DOHH2 (cell line): ENCODE measurements around the gene ELP4.

Experiments used
- CTCF ChIP-seq: fragments of 200-600 bp; sonication (generic); IDR thresholded peaks from one replicate; pipeline ENCODE4 v1.5.1; 2014; ENCODE audit warnings: antibody characterized with exemption, mild to moderate bottlenecking, low read depth, low read length; ENCODE audit not compliant: poor library complexity, severe bottlenecking
- EZH2phosphoT487 ChIP-seq: fragments of 200-600 bp; sonication (generic); IDR thresholded peaks from 2 replicates; pipeline ENCODE4 v1.6.1; 2017; ENCODE audit warnings: borderline replicate concordance, mild to moderate bottlenecking, antibody characterized with exemption, low read length, moderate library complexity, mixed read lengths

GRCh38 chr11:31598454-31598853 lies 88.9 kb downstream of the ELP4 start:
- TF ChIP-seq CTCF (no peak), EZH2phosphoT487 (no peak)
